GM19239 (cell line): ENCODE results near the gene PRTFDC1.
"Not testable (repeated sequence)": the region's sequence is repeated elsewhere in the genome, so short reads cannot be mapped to it uniquely, and the experiment has no call there.

Source experiments
- DNase-seq: peaks from one replicate; pipeline ENCODE4 v3.0.0; 2011; ENCODE audit warnings: low spot score; ENCODE audit not compliant: insufficient read length
- FAIRE-seq: peaks from 2 replicates; lab custom pipeline; 2011; peaks lifted over from hg19 to GRCh38; lab: Jason Lieb, UNC

The PRTFDC1 gene

DNA sequence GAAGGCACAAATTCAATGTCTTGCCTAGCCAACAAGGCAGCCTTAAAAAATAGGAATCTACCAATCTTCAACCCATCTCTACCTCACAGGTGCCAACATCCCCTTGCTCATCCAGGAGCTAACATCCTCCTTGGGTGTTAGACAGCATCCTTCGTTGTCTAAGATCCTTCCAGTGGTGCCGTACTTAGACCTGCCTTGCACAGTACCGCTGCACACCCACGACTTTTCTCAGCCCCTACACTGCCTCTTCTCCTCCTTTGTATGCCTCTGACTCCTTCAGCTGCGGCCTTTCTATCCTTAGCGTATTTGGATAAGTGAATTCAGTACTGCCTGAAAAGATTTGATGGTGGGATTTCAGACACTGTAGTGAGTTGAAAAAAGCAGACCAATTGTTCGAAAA, 15.9 kb upstream of the PRTFDC1 start:
- no peak for DNase-seq
- no peak for FAIRE-seq

DNA sequence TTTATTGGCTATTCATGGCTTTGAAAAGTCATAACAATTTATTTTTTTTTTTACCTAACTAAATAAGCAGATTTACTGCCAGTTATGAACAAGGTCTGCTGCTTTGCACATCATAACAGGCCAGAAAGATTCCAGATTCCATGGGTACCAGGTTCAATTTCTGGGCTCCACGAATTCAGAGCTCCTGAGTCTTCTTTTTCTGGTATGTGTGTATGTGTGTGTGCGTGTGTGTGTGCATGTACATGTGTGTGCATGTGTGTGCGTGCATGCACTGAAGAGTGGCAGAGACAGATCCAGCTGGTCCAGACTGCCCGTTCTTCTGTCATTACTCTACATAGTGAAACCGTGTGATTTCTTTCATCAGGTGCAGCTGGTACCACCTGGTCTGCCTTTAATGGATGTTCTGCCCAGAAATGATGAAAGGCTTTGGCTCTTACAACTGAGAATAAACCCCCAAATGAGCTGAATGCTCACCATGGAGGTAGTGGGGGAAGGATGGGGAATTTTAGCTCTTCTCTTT, 14.6 kb upstream of the PRTFDC1 start:
- FAIRE-seq: no peak
- no peak for DNase-seq

DNA sequence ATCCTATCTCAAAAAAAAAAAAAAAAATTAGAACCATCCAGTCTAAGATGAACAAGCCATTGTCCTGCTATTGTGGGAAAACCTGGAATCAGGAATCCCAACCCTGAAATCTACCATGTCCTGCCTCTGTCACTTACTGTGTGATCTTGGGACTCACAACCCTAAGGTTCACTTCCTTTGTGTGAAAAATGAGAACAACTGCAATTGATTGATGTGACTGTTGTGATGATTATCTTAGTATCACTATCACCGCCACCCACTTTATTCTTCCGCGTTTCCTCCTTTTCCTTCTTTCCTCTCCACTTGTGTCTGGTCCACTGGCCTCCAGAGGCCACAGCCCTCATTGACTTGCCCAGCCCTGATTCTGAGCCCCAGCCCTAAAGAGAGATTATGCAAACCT, 12.6 kb upstream of the PRTFDC1 start:
- DNase-seq (no peak), FAIRE-seq (no peak)

DNA sequence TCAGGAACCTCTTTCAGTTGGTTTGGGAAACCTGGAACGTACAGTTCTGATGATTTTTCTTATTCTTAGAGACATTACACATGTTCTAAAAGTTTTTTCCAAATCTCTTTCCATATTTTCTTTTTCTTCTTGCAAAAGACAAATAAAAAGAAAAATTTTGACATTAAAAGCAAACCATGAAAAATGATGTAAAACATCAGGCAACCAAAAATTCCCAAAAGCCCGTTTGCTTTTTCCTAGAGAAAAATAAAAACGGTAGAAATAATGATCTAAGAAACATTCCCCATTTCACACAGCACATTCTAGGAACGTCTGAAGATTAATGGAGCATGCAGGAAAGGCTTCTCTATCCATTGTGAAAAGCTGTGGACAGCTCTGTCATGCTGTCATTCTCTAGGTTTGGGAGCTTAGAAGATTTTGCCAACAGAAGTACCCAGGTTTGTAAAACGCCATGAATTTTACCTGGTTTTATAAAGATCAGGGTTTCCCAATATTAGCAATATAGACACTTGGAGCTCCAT, 11.2 kb upstream of the PRTFDC1 start:
- FAIRE-seq (no peak), DNase-seq (no peak)

DNA sequence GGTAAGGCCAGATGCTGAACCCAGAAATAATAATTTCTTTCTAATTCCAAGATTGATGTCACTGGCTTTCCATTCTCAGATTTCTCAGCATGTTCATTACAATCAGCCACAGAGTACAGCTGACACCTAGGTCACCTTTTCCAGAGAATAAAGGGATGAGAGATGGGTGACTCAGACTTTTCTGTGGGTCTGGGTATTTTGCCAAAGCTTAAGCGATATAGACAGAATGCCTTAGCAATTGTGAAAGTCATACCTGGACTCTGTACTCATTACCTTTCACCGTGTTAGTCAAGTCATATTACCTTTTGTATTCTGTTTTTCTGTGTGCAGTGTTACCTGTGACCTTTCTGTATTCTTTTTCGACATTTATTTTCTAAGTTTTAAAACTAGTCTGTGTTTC, 10.6 kb upstream of the PRTFDC1 start:
- DNase-seq (no peak), FAIRE-seq (no peak)

DNA sequence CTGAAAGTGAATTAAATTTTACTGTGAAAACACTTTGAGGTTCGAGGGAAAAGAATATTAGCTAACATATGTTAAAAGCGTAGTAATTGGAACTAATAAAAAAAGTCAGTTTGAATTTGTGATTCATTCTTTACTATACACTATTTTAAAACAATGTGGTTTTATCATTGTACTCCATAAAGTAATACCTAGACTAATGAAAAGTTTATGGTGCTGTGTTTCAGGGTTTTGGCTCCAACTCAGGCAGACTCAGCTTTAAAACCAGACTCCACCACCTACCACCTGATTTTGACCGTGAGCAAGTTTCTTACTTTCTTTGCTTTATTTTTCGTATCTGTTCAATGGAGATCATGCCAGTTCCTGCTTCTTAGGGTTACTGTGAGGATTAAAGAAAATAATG, 9.2 kb upstream of the PRTFDC1 start:
- no peak for DNase-seq
- FAIRE-seq: no peak

DNA sequence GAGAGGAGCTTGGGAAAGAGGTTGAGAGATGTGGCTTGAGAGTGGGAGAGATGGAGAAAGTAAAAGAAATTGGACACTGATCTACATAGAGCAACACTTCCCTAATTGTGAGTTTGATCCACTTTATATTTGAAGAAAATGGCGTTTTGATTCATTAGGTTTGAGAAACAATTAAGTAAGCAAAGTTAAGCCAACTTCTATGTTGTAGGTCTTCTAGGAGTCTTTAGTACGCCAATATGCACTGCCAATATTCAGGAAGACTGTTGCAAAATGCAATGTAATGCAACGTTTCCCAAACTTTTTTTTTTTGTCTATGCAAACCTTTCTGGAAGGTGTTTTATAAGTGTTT, 7.0 kb upstream of the PRTFDC1 start:
- DNase-seq (no peak), FAIRE-seq (no peak)

DNA sequence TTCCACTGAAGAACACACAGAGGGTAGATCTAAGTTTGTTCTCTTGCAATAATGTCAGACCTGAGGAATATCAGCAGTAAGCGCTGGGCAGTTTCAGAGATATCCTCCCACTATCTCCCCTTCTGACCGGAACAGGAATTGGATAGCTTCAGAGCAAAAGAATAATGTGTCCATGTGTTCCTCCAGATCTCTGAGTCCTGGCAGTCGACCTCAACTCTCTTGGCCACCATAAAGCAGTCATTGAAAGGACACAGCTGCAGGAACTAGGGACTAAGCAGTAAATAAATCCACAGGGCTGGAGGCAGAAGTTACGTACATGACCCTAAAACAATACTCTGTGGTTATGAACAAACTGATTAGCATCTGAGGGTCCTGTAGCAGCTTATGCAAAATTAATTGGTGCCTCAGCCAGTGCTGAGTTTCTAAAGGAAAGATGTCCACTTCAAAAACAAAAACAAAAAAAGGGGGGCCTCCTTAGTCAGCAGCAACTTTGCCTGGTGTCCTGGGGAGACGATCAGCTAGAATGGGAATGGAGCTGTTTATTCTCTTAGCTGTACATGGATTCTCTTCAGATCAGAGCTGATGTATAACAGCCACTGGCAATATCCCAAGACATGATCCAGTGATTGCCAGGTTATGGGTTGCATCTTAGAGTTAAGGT, 6.4 kb upstream of the PRTFDC1 start:
- DNase-seq (no peak), FAIRE-seq (no peak)

DNA sequence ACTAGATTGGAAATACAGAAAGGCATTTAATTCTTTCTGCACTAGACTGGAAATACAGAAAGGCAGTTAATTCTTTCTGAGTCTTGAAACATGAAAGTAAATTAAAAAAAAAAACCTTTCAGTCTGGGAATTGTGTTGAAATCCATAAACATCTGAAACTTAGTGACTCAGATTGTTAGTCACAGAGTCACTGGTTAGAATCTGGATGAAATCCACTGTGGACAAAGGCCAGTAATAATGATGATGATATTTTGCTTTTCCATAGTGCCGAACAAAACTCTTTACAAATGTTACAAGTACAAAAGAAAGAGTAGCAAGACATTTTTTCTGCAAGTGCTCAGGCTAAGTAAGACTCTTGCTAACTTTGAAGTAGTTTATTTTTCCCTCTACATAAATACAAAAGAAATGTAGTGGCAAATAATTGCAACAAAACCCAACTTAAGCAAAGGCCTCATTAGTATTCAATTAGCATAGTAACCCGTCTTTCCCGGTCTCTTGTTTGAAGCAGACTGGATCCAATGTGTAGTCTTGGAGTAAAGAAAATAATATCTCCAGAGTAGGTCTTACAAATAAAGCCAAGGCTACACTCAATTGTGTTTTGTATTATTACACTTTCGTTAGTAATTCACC, 5.8 kb upstream of the PRTFDC1 start:
- FAIRE-seq (no peak), DNase-seq (no peak)

DNA sequence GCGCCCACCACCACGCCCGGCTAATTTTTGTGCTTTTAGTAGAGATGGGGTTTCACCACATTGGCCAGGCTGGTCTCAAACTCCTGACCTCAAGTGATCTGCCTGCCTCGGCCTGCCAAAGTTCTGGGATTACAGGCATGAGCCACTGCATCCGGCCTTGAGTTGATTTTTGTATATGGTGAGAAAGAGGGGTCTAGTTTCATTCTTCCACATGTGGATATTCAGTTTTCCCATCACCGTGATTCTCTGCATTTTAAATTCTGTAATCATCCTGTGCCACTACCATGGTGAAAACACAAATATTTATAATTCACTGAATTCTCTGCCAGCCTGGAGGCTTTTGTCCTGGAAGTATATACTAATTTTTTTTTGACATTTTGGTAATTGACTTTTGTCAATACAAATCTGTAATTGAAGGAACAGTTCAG, 5.2 kb upstream of the PRTFDC1 start:
- DNase-seq, FAIRE-seq: not testable (repeated sequence)

DNA sequence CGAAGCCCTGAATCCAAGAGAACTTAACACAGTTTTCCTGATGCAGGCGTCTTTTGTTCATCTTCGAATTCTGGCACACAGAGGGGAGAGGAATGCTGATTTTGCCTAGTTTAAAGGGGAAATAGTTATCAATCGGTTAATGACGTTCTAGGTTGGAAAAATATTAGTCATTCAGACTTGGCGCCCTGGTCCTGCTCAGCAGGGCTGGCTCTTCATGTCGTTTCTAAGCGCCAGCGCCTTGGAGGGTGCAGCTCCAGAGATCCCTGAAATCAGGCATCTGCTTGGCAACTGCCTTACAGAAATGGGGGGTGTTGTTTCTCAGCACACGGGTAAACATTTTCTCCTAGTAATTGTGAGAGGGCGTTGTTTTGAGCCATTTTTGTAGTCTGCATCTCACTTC, 1.3 kb upstream of the PRTFDC1 start:
- FAIRE-seq: no peak
- DNase-seq: no peak

DNA sequence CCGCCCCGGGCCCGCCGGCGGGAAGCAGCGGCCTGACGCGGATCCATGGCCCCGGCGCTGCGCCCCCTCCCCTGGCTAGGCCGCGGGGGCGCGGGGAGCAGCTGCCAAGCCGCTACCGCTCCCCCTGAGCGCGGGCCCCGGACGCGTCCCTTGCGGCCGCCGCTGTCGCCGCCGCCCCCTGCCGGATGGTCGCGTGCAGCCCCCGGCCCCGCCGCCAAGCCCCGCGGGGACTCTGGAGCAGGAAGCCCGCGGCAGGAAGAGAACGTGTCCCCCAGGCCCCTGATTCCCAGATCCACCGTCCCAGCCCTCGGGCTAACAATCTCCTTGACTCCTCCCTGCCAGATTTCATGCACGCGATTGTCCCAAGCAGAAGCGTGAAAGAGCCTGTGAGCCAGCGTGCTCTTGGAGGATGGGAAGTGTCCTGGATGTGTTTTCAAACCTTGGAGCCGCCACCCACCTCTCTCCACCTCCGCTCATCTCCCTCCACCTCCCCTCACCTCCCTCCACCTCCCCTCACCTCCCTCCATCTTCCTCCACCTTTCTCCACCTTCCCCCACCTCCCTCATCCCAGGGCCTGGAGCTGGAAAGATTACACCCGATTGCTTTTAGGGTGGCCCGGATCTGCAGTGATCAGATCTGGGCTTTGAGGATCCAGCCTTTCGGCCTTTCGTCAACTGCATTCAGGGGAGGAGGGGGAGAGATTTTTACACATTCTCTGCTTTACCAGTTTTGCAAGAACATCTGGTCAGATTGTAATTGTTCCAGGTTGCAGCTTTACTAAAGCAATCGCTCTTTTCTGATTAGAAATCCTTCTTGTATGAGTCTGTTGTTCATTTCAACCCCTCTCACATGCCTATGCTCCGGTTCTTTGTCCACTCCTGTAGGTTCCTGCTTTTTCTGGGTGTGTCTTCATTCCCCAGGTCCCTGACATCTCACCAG, 570 bp upstream of the PRTFDC1 start:
- FAIRE-seq: no peak
- DNase-seq: peak; percentile 54

DNA sequence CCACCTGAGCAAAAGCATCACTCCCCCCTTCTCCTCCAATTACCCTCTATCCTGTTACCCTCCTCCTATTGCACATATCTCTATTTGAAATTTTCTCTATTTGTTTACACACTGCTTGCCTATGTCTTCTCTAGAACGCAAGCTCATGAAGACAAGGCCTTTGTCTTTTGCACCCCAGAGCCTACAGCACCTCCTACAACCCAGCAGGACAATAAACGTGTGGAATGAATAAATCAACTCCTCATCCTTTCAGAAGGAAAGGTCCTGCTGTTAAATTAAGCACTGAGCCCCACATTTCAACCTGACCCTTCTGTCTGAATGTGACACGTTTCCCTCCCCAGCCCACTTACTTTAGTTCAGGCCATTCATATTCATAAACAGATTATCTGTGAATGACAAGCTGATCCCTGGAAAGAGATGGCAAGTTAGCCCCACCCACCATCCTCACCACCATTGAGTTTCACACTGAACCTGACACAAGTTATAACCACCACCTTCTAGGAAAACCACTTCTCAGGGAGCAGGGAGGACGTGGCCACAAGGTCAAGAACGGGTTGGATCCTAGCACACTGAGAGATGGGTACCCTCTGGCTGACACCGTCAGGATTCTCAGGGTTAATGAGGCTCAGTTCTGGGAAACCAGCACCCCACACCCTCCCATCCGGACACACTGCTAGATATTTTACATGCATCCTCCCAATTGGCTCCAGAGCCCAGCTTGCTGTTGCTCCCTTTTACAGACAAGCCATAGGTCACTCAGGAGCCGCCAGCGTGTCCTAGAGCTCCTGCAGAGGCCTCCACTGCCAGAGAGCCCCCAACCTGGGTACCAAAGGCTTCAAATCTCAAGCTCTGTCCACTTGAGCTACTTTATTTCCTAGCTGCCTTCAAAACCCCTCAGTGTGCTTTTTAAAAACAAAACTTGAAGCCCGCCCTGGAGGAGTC, 934 bp downstream of the PRTFDC1 start:
- FAIRE-seq: no peak

DNA sequence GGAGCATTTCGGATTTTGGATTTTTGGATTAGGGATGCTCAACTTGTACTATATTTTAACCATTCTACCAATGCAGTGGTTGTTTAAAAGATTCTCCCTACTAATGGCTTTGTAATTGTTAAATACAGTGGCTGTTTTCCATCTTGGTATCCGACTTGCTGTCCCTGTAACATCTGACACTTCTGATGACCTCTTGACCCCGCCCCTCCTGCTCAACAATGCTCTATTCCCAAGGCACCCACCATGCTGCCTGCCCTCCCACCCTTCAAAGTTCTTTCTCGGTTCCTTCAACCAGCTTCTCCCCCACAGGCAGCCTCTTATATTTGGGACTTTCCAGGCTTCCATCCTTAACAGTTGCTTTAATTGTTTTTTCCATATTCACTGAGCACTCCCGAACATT, 2.0 kb downstream of the PRTFDC1 start:
- FAIRE-seq: no peak
- DNase-seq: no peak

More for the DNA sequence above, 934 bp downstream of the PRTFDC1 start:
- DNase-seq: no peak

DNA sequence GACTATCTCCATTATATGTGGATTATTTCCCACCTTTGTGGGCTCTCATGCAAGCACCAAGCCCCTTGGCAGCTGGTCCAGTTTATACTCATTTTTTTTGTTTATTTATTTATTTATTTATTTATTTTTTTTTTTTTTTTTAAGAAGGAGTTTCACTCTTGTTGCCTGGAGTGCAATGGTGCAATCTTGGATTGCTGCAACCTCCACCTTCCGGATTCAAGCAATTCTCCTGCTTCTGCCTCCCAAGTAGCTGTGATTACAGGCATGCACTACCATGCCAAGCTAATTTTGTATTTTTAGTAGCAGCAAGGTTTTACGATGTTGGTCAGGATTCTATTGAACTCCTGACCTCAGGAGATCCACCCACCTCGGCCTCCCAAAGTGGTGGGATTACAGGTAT, 2.8 kb downstream of the PRTFDC1 start:
- no peak for FAIRE-seq
- DNase-seq: no peak

DNA sequence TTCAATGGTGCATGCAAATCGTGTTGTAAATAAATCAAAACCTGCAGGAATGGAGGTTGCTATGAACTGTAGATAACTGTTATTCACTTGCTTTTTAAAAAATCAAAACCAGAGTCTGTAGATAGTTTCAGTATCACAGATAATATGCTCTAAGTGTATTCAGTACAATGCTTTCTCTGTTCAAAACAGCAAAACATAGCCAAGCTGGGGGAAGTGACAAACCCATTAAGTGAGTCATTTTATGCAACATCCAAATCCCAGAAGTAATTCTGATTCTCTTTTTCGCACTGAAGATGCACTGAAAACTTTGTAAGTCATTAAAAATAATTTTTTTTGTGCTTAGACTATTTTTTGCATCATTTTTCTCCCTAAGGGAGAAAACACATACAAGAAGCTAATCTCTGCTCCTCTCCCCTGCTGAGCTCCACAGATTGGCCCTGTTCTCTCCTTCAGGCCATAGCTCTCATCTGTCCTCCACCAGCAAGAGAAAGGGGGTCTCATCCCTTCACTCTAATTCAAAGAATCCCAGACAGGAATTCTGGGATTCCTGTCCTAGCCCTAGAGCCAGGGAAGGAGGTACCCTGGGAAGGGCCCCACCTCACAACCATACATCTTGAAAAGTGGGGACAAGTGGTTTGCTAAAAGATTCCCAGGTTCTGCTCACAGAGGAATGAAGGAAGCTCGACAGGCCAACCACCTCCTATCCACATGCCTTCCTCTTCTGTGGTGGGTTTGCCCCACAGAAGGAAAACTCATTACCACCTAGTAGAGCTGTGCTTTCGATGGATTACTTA, 4.9 kb downstream of the PRTFDC1 start:
- no peak for DNase-seq

DNA sequence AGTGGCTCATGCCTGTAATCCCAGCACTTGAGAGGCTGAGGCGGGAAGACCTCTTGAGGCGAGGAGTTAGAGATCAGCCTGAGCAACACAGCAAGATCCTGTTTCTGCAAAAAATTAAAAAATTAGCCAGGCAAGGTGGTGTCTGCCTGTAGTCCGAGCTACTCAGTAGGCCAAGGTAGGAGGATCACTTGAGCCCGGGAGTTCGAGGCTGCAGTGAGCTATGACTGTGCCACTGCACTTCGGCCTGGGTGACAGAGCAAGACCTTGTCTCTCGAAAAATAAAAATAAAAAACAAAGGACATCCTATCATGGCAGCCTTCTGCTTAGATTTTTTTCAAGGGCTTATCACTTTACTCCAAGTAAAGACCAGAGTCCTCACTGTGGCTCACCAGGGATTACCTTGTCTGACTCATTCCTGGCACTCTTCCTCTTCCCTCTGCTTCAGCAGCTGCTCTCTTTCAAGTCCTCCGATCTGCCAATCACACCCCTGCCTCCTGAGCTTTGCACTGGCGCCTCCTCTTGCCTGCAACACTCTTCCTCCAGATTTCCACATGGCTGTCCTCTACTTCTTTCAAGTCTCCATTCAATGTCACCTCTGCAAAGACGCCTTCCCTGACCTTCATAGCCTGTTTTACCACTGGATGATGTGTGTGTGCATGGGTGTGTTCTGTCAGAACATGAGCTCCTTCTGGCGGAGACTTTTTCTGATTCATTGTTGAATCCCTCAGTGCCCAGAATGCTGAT, 7.7 kb downstream of the PRTFDC1 start:
- DNase-seq (no peak), FAIRE-seq (no peak)

More for the DNA sequence above, 4.9 kb downstream of the PRTFDC1 start:
- FAIRE-seq: no peak

DNA sequence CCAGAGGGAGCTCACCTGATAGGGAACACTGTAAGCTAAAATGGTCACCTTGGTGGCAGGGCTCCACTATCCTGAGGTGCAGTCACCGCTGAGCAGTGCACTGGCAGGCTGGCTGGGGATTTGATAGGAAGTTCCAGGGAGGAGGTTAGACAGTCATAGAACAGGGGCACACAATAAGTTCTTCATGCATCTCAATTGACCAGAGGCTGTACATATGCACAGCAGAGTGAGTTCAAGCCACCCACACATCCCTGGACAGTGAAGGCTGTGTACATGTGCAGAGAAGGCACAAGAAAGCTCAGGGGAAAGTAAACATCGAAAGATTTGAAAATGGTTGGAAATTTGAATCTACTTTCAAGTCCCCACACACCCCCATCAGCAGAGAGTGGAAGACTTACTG, 13.9 kb downstream of the PRTFDC1 start:
- DNase-seq (no peak), FAIRE-seq (no peak)
